Panc1 (cell line): Measurements from ENCODE around the gene CACNA1E.

Experiments
- POLR2AphosphoS5 ChIP-seq: IDR thresholded peaks from 2 replicates; pipeline ENCODE4 v1.6.1; 2012; ENCODE audit warnings: mild to moderate bottlenecking, low read depth, low read length, moderate library complexity
- SIN3A ChIP-seq: IDR thresholded peaks from 2 replicates; pipeline ENCODE4 v1.6.1; 2012; ENCODE audit warnings: low read depth, mild to moderate bottlenecking, low read length, moderate library complexity, borderline replicate concordance; ENCODE audit not compliant: insufficient read depth
- TF ChIP-seq, protein P1 (sequence below): fragments of 450-650 bp; IDR thresholded peaks from 2 replicates; pipeline ENCODE4 v1.5.1; 2017; ENCODE audit warnings: mild to moderate bottlenecking
- TF ChIP-seq, protein P2 (sequence below), 2 experiments: IDR thresholded peaks; 2 replicates each; pipeline ENCODE4 v1.6.1; 2011 to 2012; ENCODE audit warnings: low read depth in 2 of 2, control low read depth in 1 of 2, low read length in 1 of 2, mild to moderate bottlenecking in 1 of 2, moderate library complexity in 1 of 2; ENCODE audit not compliant: insufficient read depth in 1 of 2

DNA sequence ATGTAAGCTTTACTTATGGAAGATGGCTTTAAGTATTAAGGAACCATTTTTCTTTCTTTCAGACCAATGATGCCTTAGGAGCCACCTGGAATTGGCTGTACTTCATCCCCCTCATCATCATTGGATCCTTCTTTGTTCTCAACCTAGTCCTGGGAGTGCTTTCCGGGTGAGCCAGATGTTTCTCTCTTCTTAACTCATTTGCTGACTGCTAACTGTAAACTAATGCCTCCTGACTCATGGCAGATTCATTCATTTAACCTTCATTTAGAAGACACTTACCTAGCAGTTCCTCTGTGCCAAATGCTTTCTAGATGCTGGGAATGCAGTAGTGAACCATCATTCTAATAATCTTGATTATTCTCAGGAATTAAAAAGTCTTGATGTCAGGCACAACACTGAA lies 168.0 kb downstream of the CACNA1E start:
- TF ChIP-seq, protein P1, sequence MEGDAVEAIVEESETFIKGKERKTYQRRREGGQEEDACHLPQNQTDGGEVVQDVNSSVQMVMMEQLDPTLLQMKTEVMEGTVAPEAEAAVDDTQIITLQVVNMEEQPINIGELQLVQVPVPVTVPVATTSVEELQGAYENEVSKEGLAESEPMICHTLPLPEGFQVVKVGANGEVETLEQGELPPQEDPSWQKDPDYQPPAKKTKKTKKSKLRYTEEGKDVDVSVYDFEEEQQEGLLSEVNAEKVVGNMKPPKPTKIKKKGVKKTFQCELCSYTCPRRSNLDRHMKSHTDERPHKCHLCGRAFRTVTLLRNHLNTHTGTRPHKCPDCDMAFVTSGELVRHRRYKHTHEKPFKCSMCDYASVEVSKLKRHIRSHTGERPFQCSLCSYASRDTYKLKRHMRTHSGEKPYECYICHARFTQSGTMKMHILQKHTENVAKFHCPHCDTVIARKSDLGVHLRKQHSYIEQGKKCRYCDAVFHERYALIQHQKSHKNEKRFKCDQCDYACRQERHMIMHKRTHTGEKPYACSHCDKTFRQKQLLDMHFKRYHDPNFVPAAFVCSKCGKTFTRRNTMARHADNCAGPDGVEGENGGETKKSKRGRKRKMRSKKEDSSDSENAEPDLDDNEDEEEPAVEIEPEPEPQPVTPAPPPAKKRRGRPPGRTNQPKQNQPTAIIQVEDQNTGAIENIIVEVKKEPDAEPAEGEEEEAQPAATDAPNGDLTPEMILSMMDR = no peak
- TF ChIP-seq POLR2AphosphoS5 (no peak), SIN3A (no peak)
- TF ChIP-seq, protein P2, sequence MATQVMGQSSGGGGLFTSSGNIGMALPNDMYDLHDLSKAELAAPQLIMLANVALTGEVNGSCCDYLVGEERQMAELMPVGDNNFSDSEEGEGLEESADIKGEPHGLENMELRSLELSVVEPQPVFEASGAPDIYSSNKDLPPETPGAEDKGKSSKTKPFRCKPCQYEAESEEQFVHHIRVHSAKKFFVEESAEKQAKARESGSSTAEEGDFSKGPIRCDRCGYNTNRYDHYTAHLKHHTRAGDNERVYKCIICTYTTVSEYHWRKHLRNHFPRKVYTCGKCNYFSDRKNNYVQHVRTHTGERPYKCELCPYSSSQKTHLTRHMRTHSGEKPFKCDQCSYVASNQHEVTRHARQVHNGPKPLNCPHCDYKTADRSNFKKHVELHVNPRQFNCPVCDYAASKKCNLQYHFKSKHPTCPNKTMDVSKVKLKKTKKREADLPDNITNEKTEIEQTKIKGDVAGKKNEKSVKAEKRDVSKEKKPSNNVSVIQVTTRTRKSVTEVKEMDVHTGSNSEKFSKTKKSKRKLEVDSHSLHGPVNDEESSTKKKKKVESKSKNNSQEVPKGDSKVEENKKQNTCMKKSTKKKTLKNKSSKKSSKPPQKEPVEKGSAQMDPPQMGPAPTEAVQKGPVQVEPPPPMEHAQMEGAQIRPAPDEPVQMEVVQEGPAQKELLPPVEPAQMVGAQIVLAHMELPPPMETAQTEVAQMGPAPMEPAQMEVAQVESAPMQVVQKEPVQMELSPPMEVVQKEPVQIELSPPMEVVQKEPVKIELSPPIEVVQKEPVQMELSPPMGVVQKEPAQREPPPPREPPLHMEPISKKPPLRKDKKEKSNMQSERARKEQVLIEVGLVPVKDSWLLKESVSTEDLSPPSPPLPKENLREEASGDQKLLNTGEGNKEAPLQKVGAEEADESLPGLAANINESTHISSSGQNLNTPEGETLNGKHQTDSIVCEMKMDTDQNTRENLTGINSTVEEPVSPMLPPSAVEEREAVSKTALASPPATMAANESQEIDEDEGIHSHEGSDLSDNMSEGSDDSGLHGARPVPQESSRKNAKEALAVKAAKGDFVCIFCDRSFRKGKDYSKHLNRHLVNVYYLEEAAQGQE (IDR thresholded peaks at IDR 0.05; ENCODE audit: insufficient read depth in 1 of 2, low read depth in 2 of 2, low read length in 1 of 2) = no peak
